ENCODE results near the gene EFCAB12.

EFCAB12 gene

DNA sequence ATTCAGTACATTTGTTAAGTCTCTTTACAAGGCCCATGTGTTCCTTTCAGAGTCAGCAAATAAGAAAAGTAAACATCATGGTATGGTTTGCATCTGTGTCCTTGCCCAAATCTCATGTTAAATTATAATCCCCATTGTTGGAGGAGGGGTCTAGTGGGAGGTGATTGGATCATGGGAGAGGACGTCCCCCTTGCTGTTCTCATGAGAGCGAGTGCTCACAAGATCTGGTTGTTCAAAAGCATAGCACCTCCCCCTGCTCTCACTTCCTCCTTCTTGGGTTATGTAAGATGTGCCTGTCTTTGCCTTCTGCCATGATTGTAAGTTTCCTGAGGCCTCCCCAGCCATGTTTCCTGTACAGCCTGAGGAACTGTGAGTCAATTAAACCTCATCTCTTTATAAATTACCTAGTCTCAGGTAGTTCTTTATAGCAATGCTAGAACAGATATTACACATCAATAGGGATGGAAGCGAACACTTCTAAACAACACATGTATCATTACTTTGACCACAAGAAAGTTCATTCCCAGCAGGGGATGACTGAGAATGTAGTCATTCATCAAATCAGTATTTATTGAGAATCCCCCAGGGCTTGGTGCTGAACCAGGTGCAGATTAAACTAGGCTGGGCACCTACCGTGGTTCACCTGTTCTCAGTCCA lies 4.1 kb downstream of the EFCAB12 start:
- no peak for DNase-seq (ENCODE audit: extremely low spot score)
- ChIA-PET CTCF (interaction anchor here (1.6 kb wide), 1 partner anchor 59 kb away, joined by 4 read pairs; no protein-coding TSS in a partner anchor), POLR2A (interaction anchor here (1.0 kb wide), 1 partner anchor 16 kb away, joined by 3 read pairs; the partner anchor contains the start of genes IFT122 and MBD4)
- TF ChIP-seq HDGF (IDR thresholded peaks at IDR 0.05; ENCODE audit: borderline replicate concordance) (no peak), BHLHE40 (IDR thresholded peaks at IDR 0.05; ENCODE audit: borderline replicate concordance) (no peak), TARDBP (IDR thresholded peaks at IDR 0.05) (no peak), ELF4 (IDR thresholded peaks at IDR 0.05) (no peak), ARNT (IDR thresholded peaks at IDR 0.05) (no peak), FOXM1 (IDR thresholded peaks at IDR 0.05; ENCODE audit: borderline replicate concordance) (no peak), SP1 (IDR thresholded peaks at IDR 0.05) (no peak), FOXK2 (IDR thresholded peaks at IDR 0.05) (no peak), NFRKB (IDR thresholded peaks at IDR 0.05) (no peak), FOXA1 (IDR thresholded peaks at IDR 0.05) (no peak)

DNA sequence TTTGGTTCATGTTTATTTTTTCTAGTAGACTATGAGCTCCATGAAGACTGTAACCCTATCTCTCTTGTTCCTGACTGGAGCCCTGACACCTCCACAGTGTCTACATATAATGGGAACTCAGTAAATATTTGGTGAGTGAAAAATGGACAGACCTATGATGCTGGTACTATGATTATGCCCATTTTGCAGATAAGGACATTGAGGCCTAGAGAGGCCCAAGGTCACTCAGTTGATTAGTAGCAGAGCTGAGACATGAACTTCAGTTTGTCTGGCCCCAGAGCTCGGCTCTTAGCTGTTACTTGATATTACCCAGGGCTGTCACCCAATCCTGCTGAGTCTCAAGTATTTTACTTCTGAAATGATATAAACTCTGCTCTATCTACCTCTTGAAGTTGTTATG lies 5.5 kb downstream of the EFCAB12 start:
- TF ChIP-seq SP1 (IDR thresholded peaks at IDR 0.05) (no peak), NFRKB (IDR thresholded peaks at IDR 0.05) (no peak), CTBP1 (IDR thresholded peaks at IDR 0.05; ENCODE audit: borderline replicate concordance) (no peak), TARDBP (IDR thresholded peaks at IDR 0.05) (no peak), FOXK2 (IDR thresholded peaks at IDR 0.05) (no peak), SUZ12 (IDR thresholded peaks at IDR 0.05) (no peak), L3MBTL2 (conservative IDR thresholded peaks at IDR 0.05) (no peak)
- POLR2A ChIA-PET, result interaction anchor here (1.0 kb wide), 2 partner anchors 17 kb away, joined by 3 to 4 read pairs; partner anchors contain the start of genes IFT122 and MBD4
- no peak for DNase-seq (ENCODE audit: extremely low spot score)
- CTCF ChIA-PET, result interaction anchor here (0.6 to 1.6 kb wide), 2 partner anchors 42 to 60 kb away, joined by 3 to 4 read pairs; no protein-coding TSS in a partner anchor

GRCh38 chr3:129421988-129422745 lies 6.3 kb downstream of the EFCAB12 start:
- no peak for DNase-seq (ENCODE audit: extremely low spot score)
- POLR2A ChIA-PET, result interaction anchor here (1.0 kb wide), 1 partner anchor 18 kb away, joined by 4 read pairs; the partner anchor contains the start of genes IFT122 and MBD4
- CTCF ChIA-PET, result interaction anchor here (0.6 to 1.6 kb wide), 2 partner anchors 43 to 61 kb away, joined by 3 to 4 read pairs; no protein-coding TSS in a partner anchor
- TF ChIP-seq, protein P1, sequence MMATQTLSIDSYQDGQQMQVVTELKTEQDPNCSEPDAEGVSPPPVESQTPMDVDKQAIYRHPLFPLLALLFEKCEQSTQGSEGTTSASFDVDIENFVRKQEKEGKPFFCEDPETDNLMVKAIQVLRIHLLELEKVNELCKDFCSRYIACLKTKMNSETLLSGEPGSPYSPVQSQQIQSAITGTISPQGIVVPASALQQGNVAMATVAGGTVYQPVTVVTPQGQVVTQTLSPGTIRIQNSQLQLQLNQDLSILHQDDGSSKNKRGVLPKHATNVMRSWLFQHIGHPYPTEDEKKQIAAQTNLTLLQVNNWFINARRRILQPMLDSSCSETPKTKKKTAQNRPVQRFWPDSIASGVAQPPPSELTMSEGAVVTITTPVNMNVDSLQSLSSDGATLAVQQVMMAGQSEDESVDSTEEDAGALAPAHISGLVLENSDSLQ (IDR thresholded peaks at IDR 0.05), result no peak
- TF ChIP-seq ARNT (IDR thresholded peaks at IDR 0.05), result no peak
- TF ChIP-seq HDGF (IDR thresholded peaks at IDR 0.05; ENCODE audit: borderline replicate concordance), result no peak
- no peak for TF ChIP-seq BHLHE40 (IDR thresholded peaks at IDR 0.05; ENCODE audit: borderline replicate concordance)
- no peak for TF ChIP-seq L3MBTL2 (conservative IDR thresholded peaks at IDR 0.05)
- TF ChIP-seq FOXM1 (IDR thresholded peaks at IDR 0.05; ENCODE audit: borderline replicate concordance), result no peak
- no peak for TF ChIP-seq FOXA1 (IDR thresholded peaks at IDR 0.05)
- no peak for TF ChIP-seq CTBP1 (IDR thresholded peaks at IDR 0.05; ENCODE audit: borderline replicate concordance)
- no peak for TF ChIP-seq TARDBP (IDR thresholded peaks at IDR 0.05)
- TF ChIP-seq FOXK2 (IDR thresholded peaks at IDR 0.05), result no peak

- no peak for DNase-seq (ENCODE audit: extremely low spot score)
- ChIA-PET POLR2A (interaction anchor here (1.6 kb wide), 1 partner anchor 18 kb away, joined by 6 read pairs; the partner anchor contains the start of genes IFT122 and MBD4), CTCF (no interaction called here)
- TF ChIP-seq SP1 (IDR thresholded peaks at IDR 0.05) (no peak), HDGF (IDR thresholded peaks at IDR 0.05; ENCODE audit: borderline replicate concordance) (no peak), BHLHE40 (IDR thresholded peaks at IDR 0.05; ENCODE audit: borderline replicate concordance) (no peak), ZNF384 (IDR thresholded peaks at IDR 0.05) (no peak), NFRKB (IDR thresholded peaks at IDR 0.05) (no peak), ELF4 (IDR thresholded peaks at IDR 0.05) (no peak), CTBP1 (IDR thresholded peaks at IDR 0.05; ENCODE audit: borderline replicate concordance) (no peak)
- TF ChIP-seq, protein P1 (IDR thresholded peaks at IDR 0.05), result no peak
Observed at GRCh38 chr3:129421236-129421883, 7.1 kb downstream of the EFCAB12 start.

- CTCF ChIA-PET, result no interaction called here
- POLR2A ChIA-PET, result no interaction called here
- DNase-seq (ENCODE audit: extremely low spot score), result no peak
- TF ChIP-seq LEF1 (IDR thresholded peaks at IDR 0.05; ENCODE audit: borderline replicate concordance), result no peak
- TF ChIP-seq, protein P1 (IDR thresholded peaks at IDR 0.05), result no peak
- no peak for TF ChIP-seq ZNF384 (IDR thresholded peaks at IDR 0.05)
- no peak for TF ChIP-seq FOXM1 (IDR thresholded peaks at IDR 0.05; ENCODE audit: borderline replicate concordance)
- no peak for TF ChIP-seq SUZ12 (IDR thresholded peaks at IDR 0.05)
- TF ChIP-seq SP1 (IDR thresholded peaks at IDR 0.05), result no peak
Observed at GRCh38 chr3:129419476-129419875, 9.0 kb downstream of the EFCAB12 start.

All from HEK293T (cell line).